GM23338 (cell line): ENCODE results near the gene ITGB7. TPM values are rescaled to one million over a fixed set of nuclear protein-coding genes. Genes with fewer than 3 reads are reported as not detected.

Source experiments
- ATAC-seq: fragments of 200-7000 bp; cut with Tn5 transposase; 3 replicates; pipeline ENCODE4 v1.9.1; 2020
- DNase-seq: peaks from one replicate; pipeline ENCODE4 v3.0.0-alpha.2; 2015; ENCODE audit warnings: low spot score
- H2AFZ ChIP-seq: fragments of 200-600 bp; sonication (generic); 2 replicates; pipeline ENCODE4 v1.8.0; 2016; ENCODE audit warnings: antibody characterized with exemption, mild to moderate bottlenecking, moderate library complexity
- H3F3A ChIP-seq: fragments of 200-600 bp; sonication (generic); replicated peaks from 2 replicates; pipeline ENCODE4 v1.8.0; 2017; ENCODE audit warnings: antibody characterized with exemption, mixed run types, low read depth
- H3K27ac ChIP-seq: fragments of 200-600 bp; sonication (generic); 2 replicates; pipeline ENCODE4 v1.6.1; 2016; ENCODE audit warnings: low read depth
- H3K27me3 ChIP-seq: fragments of 200-600 bp; sonication (generic); 2 replicates; pipeline ENCODE4 v1.8.0; 2016; ENCODE audit warnings: mild to moderate bottlenecking, mixed run types, moderate library complexity; ENCODE audit not compliant: insufficient read depth
- H3K36me3 ChIP-seq: fragments of 200-600 bp; sonication (generic); 2 replicates; pipeline ENCODE4 v1.8.0; 2016; ENCODE audit warnings: mild to moderate bottlenecking; ENCODE audit not compliant: insufficient read depth
- H3K4me1 ChIP-seq: fragments of 200-600 bp; sonication (generic); 2 replicates; pipeline ENCODE4 v1.8.0; 2016; ENCODE audit warnings: mild to moderate bottlenecking, moderate library complexity; ENCODE audit not compliant: insufficient read depth
- H3K4me2 ChIP-seq: fragments of 200-600 bp; sonication (generic); 2 replicates; pipeline ENCODE4 v1.7.1; 2017; ENCODE audit warnings: mixed run types
- H3K4me3 ChIP-seq: fragments of 200-600 bp; sonication (generic); 2 replicates; pipeline ENCODE4 v1.6.1; 2016; ENCODE audit warnings: mixed run types
- H3K79me2 ChIP-seq: fragments of 200-600 bp; sonication (generic); replicated peaks from 2 replicates; pipeline ENCODE4 v1.8.0; 2017; ENCODE audit warnings: mild to moderate bottlenecking; ENCODE audit not compliant: insufficient read depth
- H3K9me2 ChIP-seq: fragments of 200-600 bp; sonication (generic); 2 replicates; pipeline ENCODE4 v1.8.0; 2017; ENCODE audit not compliant: insufficient read depth
- H4K20me1 ChIP-seq: fragments of 200-600 bp; sonication (generic); replicated peaks from 2 replicates; pipeline ENCODE4 v1.8.0; 2017; ENCODE audit warnings: mild to moderate bottlenecking; ENCODE audit not compliant: insufficient read depth
- H3K27ac Mint-ChIP-seq: 2 replicates; pipeline ENCODE4 v1.8.0; 2020; ENCODE audit warnings: inconsistent platforms, mild to moderate bottlenecking, moderate library complexity, mixed read lengths
- H3K27me3 Mint-ChIP-seq: 3 replicates; pipeline ENCODE4 v1.8.0; 2022; ENCODE audit warnings: low read depth, mild to moderate bottlenecking, moderate library complexity, mixed read lengths, inconsistent platforms; ENCODE audit not compliant: insufficient read depth, poor library complexity
- H3K36me3 Mint-ChIP-seq: 3 replicates; pipeline ENCODE4 v1.8.0; 2021; ENCODE audit warnings: low read depth, mild to moderate bottlenecking, inconsistent platforms, moderate library complexity, mixed read lengths
- H3K4me1 Mint-ChIP-seq: 3 replicates; pipeline ENCODE4 v1.8.0; 2020; ENCODE audit warnings: mild to moderate bottlenecking, inconsistent platforms, mixed read lengths
- H3K4me3 Mint-ChIP-seq: 3 replicates; pipeline ENCODE4 v1.8.0; 2021; ENCODE audit warnings: moderate library complexity, mild to moderate bottlenecking, inconsistent platforms, mixed read lengths
- H3K9me3 Mint-ChIP-seq: 3 replicates; pipeline ENCODE4 v1.8.0; 2020; ENCODE audit warnings: moderate library complexity, mild to moderate bottlenecking, inconsistent platforms, mixed read lengths
- CREB1 ChIP-seq: fragments of 250-450 bp; sonication (Bioruptor Pico); IDR thresholded peaks from 2 replicates; pipeline ENCODE4 v1.5.0; 2020; ENCODE audit warnings: low read depth, mild to moderate bottlenecking, moderate library complexity
- EZH2 ChIP-seq: fragments of 200-600 bp; sonication (generic); IDR thresholded peaks from one replicate; pipeline ENCODE4 v1.8.0; 2017; ENCODE audit warnings: antibody characterized with exemption, mild to moderate bottlenecking, low read depth; ENCODE audit not compliant: unreplicated experiment
- EZH2phosphoT487 ChIP-seq: fragments of 200-600 bp; sonication (generic); IDR thresholded peaks from one replicate; pipeline ENCODE4 v1.8.1; 2018; ENCODE audit warnings: antibody characterized with exemption; ENCODE audit not compliant: unreplicated experiment
- JUNB ChIP-seq: IDR thresholded peaks from one replicate; pipeline ENCODE4 v1.6.1; 2016; ENCODE audit warnings: antibody characterized with exemption; ENCODE audit not compliant: unreplicated experiment
- POLR2AphosphoS5 ChIP-seq: IDR thresholded peaks from 2 replicates; pipeline ENCODE4 v1.6.1; 2016; ENCODE audit warnings: antibody characterized with exemption, low read depth
- REST ChIP-seq: IDR thresholded peaks from one replicate; pipeline ENCODE4 v1.6.1; 2018; ENCODE audit warnings: antibody characterized with exemption; ENCODE audit not compliant: unreplicated experiment
- ZNF114 ChIP-seq: fragments of 250-450 bp; sonication (Bioruptor Pico); IDR thresholded peaks from 2 replicates; pipeline ENCODE4 v1.5.0; 2020; ENCODE audit warnings: mild to moderate bottlenecking, moderate library complexity
- polyA plus RNA-seq: library from polyadenylated mRNA; unstranded; fragments of >200 nt; fragmentation: Nextera tagmentation; extraction: Ambion mirVana; gene quantifications from 2 replicates; pipeline ENCODE4 v1.2.1, GENCODE V29; 2016
- total RNA-seq: library from RNA; depleted of rRNA; stranded (reverse); fragments of >200 nt; shearing (Covaris generic); gene quantifications from 2 replicates; pipeline ENCODE4 v1.2.3, GENCODE V29; 2014
- TF ChIP-seq, protein P1 (sequence below): fragments of 250-450 bp; sonication (Bioruptor Pico); IDR thresholded peaks from 2 replicates; pipeline ENCODE4 v1.5.0; 2020; ENCODE audit warnings: mild to moderate bottlenecking, moderate library complexity

ITGB7 gene
- total and polyA plus RNA-seq, 2 experiments from 2014 or later, result 0.32 TPM; not detected in 1

- Histone ChIP-seq H3F3A (peaks cover 12% of the 10 kb centered on the region; the same call in 1 of the 2 replicates), H3K4me2 (peak overlapping the region; percentile 66; the same call in 1 of the 2 replicates), H3K4me3 (peak overlapping the region; percentile 21; the same call in 1 of the 2 replicates), H3K36me3 (no peaks in the 10 kb centered on the region), H3K27me3 (no peaks in the 10 kb centered on the region), H4K20me1 (no peaks in the 10 kb centered on the region), H2AFZ (no peak overlapping the region), H3K4me1 (peaks cover 64% of the 10 kb centered on the region), H3K27ac (no peak overlapping the region), H3K9me2 (no peaks in the 10 kb centered on the region), H3K79me2 (peaks cover 4% of the 10 kb centered on the region; the same call in 1 of the 2 replicates)
- H3K36me3 Mint-ChIP-seq, result peaks cover 5% of the 10 kb centered on the region
- TF ChIP-seq CREB1 (CRISPR knock-in tag) (no peak), REST (no peak), ZNF114 (CRISPR knock-in tag) (no peak), EZH2 (no peak)
- no peak overlapping the region; the same call in 2 of the 3 replicates for H3K4me3 Mint-ChIP-seq
- ATAC-seq (no peak), DNase-seq (peak; percentile 24)
- H3K9me3 Mint-ChIP-seq, result no peaks in the 10 kb centered on the region
- H3K27ac Mint-ChIP-seq, result no peak overlapping the region
- peaks cover 29% of the 10 kb centered on the region for H3K27me3 Mint-ChIP-seq
- peaks cover 64% of the 10 kb centered on the region for H3K4me1 Mint-ChIP-seq
These were observed 22.4 kb upstream of the ITGB7 start for GRCh38 chr12:53229454-53229853.

DNA sequence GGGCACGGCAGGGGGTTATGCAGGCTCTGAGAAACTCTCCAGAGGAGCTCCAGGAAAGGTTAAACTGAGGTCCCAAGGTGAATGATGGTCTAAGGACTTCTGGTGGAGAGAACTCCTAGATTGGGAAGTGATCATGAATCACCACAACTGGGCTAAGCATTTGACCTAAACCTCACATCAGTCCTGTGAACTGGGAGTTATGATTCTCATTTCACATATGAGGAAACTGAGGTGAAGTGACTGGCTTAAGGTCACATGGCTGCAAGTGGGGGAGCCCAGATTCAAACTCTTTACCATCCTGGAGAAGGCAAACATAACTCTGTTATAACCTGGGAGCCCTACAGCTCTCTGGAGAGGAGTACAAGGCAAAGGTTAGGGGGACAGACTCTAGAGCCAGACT lies 20.8 kb upstream of the ITGB7 start:
- Histone ChIP-seq H3K27me3 (peaks cover 4% of the 10 kb centered on the region; the same call in 1 of the 2 replicates), H3K9me2 (no peaks in the 10 kb centered on the region), H3K36me3 (no peaks in the 10 kb centered on the region; the same call in 1 of the 2 replicates), H3K4me1 (peaks cover 64% of the 10 kb centered on the region), H4K20me1 (no peaks in the 10 kb centered on the region), H3K27ac (no peak overlapping the region), H3F3A (peaks cover 18% of the 10 kb centered on the region), H3K4me3 (no peak overlapping the region), H3K79me2 (peaks cover 4% of the 10 kb centered on the region; the same call in 1 of the 2 replicates), H2AFZ (no peak overlapping the region), H3K4me2 (no peak overlapping the region)
- Mint-ChIP-seq H3K9me3 (no peaks in the 10 kb centered on the region), H3K36me3 (peaks cover 5% of the 10 kb centered on the region), H3K27ac (no peak overlapping the region), H3K4me1 (peaks cover 64% of the 10 kb centered on the region), H3K27me3 (peaks cover 32% of the 10 kb centered on the region), H3K4me3 (no peak overlapping the region; the same call in 2 of the 3 replicates)
- ATAC-seq, result no peak
- DNase-seq, result no peak
- TF ChIP-seq, protein P1, sequence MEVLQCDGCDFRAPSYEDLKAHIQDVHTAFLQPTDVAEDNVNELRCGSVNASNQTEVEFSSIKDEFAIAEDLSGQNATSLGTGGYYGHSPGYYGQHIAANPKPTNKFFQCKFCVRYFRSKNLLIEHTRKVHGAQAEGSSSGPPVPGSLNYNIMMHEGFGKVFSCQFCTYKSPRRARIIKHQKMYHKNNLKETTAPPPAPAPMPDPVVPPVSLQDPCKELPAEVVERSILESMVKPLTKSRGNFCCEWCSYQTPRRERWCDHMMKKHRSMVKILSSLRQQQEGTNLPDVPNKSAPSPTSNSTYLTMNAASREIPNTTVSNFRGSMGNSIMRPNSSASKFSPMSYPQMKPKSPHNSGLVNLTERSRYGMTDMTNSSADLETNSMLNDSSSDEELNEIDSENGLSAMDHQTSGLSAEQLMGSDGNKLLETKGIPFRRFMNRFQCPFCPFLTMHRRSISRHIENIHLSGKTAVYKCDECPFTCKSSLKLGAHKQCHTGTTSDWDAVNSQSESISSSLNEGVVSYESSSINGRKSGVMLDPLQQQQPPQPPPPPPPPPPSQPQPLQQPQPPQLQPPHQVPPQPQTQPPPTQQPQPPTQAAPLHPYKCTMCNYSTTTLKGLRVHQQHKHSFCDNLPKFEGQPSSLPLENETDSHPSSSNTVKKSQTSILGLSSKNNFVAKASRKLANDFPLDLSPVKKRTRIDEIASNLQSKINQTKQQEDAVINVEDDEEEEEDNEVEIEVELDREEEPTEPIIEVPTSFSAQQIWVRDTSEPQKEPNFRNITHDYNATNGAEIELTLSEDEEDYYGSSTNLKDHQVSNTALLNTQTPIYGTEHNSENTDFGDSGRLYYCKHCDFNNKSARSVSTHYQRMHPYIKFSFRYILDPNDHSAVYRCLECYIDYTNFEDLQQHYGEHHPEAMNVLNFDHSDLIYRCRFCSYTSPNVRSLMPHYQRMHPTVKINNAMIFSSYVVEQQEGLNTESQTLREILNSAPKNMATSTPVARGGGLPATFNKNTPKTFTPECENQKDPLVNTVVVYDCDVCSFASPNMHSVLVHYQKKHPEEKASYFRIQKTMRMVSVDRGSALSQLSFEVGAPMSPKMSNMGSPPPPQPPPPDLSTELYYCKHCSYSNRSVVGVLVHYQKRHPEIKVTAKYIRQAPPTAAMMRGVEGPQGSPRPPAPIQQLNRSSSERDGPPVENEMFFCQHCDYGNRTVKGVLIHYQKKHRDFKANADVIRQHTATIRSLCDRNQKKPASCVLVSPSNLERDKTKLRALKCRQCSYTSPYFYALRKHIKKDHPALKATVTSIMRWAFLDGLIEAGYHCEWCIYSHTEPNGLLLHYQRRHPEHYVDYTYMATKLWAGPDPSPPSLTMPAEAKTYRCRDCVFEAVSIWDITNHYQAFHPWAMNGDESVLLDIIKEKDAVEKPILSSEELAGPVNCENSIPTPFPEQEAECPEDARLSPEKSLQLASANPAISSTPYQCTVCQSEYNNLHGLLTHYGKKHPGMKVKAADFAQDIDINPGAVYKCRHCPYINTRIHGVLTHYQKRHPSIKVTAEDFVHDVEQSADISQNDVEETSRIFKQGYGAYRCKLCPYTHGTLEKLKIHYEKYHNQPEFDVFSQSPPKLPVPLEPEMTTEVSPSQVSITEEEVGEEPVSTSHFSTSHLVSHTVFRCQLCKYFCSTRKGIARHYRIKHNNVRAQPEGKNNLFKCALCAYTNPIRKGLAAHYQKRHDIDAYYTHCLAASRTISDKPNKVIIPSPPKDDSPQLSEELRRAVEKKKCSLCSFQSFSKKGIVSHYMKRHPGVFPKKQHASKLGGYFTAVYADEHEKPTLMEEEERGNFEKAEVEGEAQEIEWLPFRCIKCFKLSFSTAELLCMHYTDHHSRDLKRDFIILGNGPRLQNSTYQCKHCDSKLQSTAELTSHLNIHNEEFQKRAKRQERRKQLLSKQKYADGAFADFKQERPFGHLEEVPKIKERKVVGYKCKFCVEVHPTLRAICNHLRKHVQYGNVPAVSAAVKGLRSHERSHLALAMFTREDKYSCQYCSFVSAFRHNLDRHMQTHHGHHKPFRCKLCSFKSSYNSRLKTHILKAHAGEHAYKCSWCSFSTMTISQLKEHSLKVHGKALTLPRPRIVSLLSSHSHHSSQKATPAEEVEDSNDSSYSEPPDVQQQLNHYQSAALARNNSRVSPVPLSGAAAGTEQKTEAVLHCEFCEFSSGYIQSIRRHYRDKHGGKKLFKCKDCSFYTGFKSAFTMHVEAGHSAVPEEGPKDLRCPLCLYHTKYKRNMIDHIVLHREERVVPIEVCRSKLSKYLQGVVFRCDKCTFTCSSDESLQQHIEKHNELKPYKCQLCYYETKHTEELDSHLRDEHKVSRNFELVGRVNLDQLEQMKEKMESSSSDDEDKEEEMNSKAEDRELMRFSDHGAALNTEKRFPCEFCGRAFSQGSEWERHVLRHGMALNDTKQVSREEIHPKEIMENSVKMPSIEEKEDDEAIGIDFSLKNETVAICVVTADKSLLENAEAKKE (CRISPR knock-in tag), result no peak
- TF ChIP-seq JUNB (no peak), EZH2phosphoT487 (no peak), REST (no peak), POLR2AphosphoS5 (no peak)
